Measurements from ENCODE around the gene ATG101. TPM values are rescaled to one million over a fixed set of nuclear protein-coding genes. Genes with fewer than 3 reads are reported as not detected.

ATG101 gene
- polyA plus RNA-seq, 1 donor (not counting 4 experiments of a cell fraction or from before 2014, with no cell fraction given), result 62.7 TPM

DNA sequence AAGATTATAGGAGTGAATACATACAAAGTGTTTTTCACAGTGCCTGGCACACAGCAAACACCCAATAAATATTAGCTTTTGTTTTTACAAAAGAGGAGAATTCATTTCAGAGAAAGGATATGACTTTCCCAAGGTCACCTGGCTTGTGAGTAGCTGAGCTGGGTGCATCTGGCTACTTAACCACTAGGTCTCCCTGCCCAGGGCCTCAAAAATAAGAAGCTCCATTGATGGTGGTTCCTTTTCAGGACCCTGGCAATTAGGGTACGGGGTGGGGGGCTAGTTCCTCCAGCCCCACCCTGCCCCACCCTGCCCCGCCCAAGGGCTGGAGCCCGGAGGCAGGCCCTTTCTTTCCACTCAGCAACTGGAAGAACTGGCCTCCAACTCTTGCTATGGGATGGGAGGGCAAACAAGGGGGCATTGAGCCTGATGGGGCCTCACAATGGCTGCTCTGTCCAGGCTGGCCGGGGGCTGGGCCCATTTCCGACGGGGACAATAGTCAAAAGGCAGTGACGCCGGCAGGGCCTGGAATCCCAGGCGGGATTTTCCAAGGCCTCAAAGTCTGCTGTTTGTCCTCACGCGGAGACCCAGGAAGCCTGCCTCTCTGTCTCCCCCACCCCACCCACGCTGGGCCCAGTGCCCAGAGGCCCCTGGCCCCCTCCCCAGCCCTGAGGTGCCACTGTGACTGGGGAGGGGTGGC, 8.2 kb upstream of the ATG101 start:
- no peak overlapping the region for H3K4me2 ChIP-seq (ENCODE audit: control insufficient read depth, extremely low read depth, insufficient read depth, low read depth, low read length)
- DNase-seq (ENCODE audit: low read depth, low spot score), result no peak

DNA sequence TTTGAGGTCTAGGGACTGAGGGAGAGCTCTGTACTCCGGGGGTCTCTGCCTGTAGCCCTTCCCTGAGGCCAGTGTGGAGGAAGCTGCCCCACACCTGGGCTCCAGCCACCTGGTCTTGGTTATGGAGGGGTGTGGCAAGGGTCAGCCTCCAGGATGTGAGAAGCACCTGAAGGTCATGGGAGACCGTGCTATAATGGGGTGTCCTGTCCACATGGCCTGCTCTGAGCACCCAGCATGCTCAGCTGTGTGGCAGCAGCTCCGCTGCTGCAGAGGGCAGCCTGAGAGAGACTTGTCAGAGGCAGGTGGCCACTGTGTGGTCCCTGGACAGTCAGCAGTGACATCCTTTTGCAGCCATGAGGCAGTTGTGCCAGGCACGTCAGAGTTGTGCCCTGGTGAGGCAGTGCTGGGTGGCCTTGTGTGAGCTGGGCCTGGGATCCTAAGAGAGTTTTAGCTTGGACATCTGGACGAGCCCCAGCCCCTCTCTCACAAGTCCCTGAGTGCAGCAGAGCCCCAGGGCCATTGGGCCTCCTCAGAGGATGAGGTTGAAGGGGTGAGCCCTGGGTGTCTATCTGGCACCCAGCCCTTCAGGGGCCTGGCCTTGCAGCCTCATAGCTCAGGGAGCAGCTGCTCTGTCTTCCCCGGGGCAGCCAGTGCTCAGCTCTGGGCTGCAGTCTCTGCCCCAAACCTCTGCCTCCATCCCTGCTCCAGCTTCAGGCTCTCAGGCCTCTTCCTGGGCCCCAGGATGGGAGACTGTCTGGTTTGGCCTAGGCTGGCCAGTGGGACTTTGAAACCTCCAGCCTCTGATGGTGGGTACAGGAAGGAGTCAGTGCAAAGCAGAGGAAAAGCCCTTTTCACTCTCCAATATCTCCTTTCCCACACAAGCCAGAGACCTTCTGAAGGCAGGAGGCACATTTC, 7.4 kb upstream of the ATG101 start:
- H3K9me3 ChIP-seq (ENCODE audit: control insufficient read depth, low read depth, low read length), result no peaks in the 10 kb centered on the region
- no peak overlapping the region for H2AFZ ChIP-seq (ENCODE audit: control insufficient read depth, low read length)
- dilution Hi-C loops (cut with MboI; ENCODE audit: extremely low pct_ligation_motif_present, low sequenced_read_pairs), result no loop called here
- DNase-seq (ENCODE audit: low read depth, low spot score), result no peak
- no peaks in the 10 kb centered on the region for H4K20me1 ChIP-seq (ENCODE audit: control insufficient read depth, extremely low read depth, insufficient read depth, low read length)
- H3K4me3 ChIP-seq (ENCODE audit: control insufficient read depth in 2 of 3, extremely low read depth in 1 of 3, insufficient read depth in 2 of 3, low read depth in 1 of 3, low read length in 3 of 3), result no peak overlapping the region
- no peaks in the 10 kb centered on the region for H3K36me3 ChIP-seq (ENCODE audit: control insufficient read depth in 2 of 2, extremely low read depth in 1 of 2, insufficient read depth in 2 of 2, low read length in 2 of 2)
- no peak overlapping the region for H3K27ac ChIP-seq (ENCODE audit: control insufficient read depth, insufficient read depth, low read length)
- H3K9ac ChIP-seq (ENCODE audit: control insufficient read depth, extremely low read depth, insufficient read depth, low read length), result no peak overlapping the region
- no peaks in the 10 kb centered on the region for H3K9me1 ChIP-seq (ENCODE audit: control insufficient read depth, extremely low read depth, insufficient read depth, low read length)
- FAIRE-seq, result no peak
- no peak for TF ChIP-seq CTCF (optimal IDR thresholded peaks at IDR 0.05 in 1 of 3, IDR thresholded peaks at IDR 0.05 in 1 of 3, conservative IDR thresholded peaks at IDR 0.05 in 1 of 3; ENCODE audit: extremely low read depth in 1 of 3, insufficient read depth in 2 of 3, low read length in 3 of 3)
- no peak for TF ChIP-seq EZH2 (IDR thresholded peaks at IDR 0.05; ENCODE audit: low read length)
- no peak overlapping the region for H3K4me2 ChIP-seq (ENCODE audit: control insufficient read depth, extremely low read depth, insufficient read depth, low read depth, low read length)
- H3K79me2 ChIP-seq (ENCODE audit: control insufficient read depth, insufficient read depth, low read length), result no peaks in the 10 kb centered on the region
- H3K27me3 ChIP-seq (ENCODE audit: control insufficient read depth, extremely low read depth, insufficient read depth, low read length), result peaks cover 3% of the 10 kb centered on the region
- H3K4me1 ChIP-seq (ENCODE audit: control insufficient read depth, extremely low read depth, insufficient read depth, low read length), result no peaks in the 10 kb centered on the region

More for the DNA sequence above, 8.2 kb upstream of the ATG101 start:
- FAIRE-seq, result no peak
- H3K9me3 ChIP-seq (ENCODE audit: control insufficient read depth, low read depth, low read length), result no peaks in the 10 kb centered on the region
- peaks cover 1% of the 10 kb centered on the region for H3K27me3 ChIP-seq (ENCODE audit: control insufficient read depth, extremely low read depth, insufficient read depth, low read length)
- H3K4me1 ChIP-seq (ENCODE audit: control insufficient read depth, extremely low read depth, insufficient read depth, low read length), result no peaks in the 10 kb centered on the region
- no peak overlapping the region for H3K27ac ChIP-seq (ENCODE audit: control insufficient read depth, insufficient read depth, low read length)
- H3K36me3 ChIP-seq (ENCODE audit: control insufficient read depth in 2 of 2, extremely low read depth in 1 of 2, insufficient read depth in 2 of 2, low read length in 2 of 2), result no peaks in the 10 kb centered on the region
- H3K9ac ChIP-seq (ENCODE audit: control insufficient read depth, extremely low read depth, insufficient read depth, low read length), result no peak overlapping the region
- H3K4me3 ChIP-seq (ENCODE audit: control insufficient read depth in 2 of 3, extremely low read depth in 1 of 3, insufficient read depth in 2 of 3, low read depth in 1 of 3, low read length in 3 of 3), result no peak overlapping the region
- TF ChIP-seq CTCF (optimal IDR thresholded peaks at IDR 0.05 in 1 of 3, IDR thresholded peaks at IDR 0.05 in 1 of 3, conservative IDR thresholded peaks at IDR 0.05 in 1 of 3; ENCODE audit: extremely low read depth in 1 of 3, insufficient read depth in 2 of 3, low read length in 3 of 3), result no peak
- TF ChIP-seq EZH2 (IDR thresholded peaks at IDR 0.05; ENCODE audit: low read length), result no peak
- H4K20me1 ChIP-seq (ENCODE audit: control insufficient read depth, extremely low read depth, insufficient read depth, low read length), result no peaks in the 10 kb centered on the region
- H2AFZ ChIP-seq (ENCODE audit: control insufficient read depth, low read length), result no peak overlapping the region
- no peaks in the 10 kb centered on the region for H3K79me2 ChIP-seq (ENCODE audit: control insufficient read depth, insufficient read depth, low read length)
- dilution Hi-C loops (cut with MboI; ENCODE audit: extremely low pct_ligation_motif_present, low sequenced_read_pairs), result no loop called here
- H3K9me1 ChIP-seq (ENCODE audit: control insufficient read depth, extremely low read depth, insufficient read depth, low read length), result no peaks in the 10 kb centered on the region
